HG02678 (cell line): ENCODE results near the gene UCP1.

ENCODE experiments used
- ATAC-seq: cut with Tn5 transposase; IDR thresholded peaks from one replicate; pipeline ENCODE4 v1.9.1; 2021; ENCODE audit warnings: mild to moderate bottlenecking, moderate library complexity; ENCODE audit not compliant: unreplicated experiment

The UCP1 gene, protein sequence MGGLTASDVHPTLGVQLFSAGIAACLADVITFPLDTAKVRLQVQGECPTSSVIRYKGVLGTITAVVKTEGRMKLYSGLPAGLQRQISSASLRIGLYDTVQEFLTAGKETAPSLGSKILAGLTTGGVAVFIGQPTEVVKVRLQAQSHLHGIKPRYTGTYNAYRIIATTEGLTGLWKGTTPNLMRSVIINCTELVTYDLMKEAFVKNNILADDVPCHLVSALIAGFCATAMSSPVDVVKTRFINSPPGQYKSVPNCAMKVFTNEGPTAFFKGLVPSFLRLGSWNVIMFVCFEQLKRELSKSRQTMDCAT

DNA sequence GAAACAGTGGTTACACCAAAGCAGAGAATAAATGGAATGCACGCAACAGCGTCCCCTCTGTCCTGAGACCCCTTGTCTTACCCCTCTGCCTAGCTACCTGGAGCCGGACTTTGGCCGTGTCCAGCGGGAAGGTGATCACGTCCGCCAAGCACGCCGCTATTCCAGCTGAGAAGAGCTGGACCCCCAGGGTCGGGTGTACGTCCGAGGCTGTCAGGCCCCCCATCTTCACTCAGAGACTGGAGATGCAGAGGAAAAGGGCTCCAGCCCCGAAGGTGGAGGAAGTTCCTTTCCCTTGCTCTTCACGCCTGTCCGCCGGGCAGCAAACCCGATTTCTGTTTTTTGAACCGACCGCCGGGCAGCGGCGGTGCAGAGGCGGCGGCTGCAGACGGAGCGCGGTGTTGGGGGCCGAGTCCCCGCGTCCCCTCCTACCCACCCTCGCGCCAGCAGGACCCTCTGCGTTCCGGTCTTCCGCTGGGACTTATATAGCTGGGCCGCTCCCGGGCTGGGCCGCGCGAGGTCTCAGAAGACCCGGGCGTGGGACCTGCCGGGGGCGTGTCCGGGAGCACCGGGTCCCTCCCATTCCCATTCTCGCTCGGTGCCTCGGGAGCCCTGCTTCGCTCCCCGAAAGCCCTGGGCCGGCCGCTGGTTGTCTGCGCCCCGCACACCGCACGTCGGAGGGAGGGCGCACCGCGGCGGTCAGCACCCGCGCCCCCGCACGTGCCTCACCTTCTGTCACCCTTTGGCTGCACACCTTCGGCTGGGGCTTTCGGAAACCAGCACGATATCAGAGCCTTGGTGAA is at the start of gene UCP1:
TSS of gene UCP1 (minus strand) at position 455 of the 800 bp plus-strand sequence. CDS start at position 223, 232 bp downstream.
- no peak for ATAC-seq

DNA sequence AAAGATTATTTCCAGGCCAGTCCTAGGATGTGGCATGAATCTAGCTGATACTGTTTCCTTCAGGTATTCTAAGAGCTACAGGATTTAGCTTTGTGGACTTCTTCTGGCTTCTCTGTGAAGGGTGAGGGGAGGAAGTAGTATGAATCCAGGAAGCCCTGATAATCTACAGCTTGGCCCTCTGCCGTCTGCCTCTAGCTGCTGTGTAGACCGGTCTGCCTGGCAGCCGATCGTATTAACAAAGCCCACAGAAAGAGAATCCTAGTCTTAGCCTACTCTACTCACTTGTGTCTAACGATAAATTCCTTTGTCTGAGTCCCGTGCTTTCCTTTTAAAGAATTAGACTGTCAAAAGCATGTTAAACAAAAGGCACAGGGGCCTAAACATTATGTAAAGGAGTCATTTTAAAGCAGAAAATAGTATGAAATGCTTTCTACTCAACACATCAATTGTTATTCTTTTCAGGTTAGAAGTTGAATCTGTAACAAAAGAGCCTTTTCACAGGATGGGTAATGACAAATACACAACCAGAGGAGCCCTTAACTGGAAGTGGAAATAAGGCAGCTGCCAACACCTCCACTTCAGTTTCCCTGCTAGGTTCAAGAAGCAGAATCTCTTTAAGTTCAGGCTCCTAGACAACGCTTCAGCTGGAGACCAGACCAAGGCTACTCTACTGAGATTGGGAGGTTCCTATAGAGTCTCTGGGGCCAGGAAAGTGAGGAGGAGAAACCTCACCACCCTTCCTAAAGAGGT is 48.9 kb upstream of the UCP1 start:
- ATAC-seq = no peak

DNA sequence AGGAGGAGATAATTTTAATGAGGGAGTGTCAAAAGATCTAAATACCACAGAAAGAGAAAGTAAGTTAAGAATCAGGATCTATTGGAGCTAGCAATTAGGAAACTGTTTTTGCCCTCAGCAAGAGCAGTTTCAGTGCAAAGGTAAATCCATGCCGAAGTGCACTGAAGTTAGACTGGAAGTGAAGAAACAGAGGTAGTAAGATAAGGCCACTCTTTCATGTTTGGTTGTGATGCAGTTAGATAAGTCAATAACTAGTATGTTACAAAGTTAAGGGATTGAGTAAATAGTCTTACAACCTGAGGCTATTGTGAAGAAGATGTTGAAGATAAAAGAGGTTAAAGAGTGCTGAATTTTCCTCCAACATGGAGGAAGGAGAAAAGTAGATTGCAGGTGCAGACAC is 46.7 kb upstream of the UCP1 start:
- ATAC-seq = no peak

DNA sequence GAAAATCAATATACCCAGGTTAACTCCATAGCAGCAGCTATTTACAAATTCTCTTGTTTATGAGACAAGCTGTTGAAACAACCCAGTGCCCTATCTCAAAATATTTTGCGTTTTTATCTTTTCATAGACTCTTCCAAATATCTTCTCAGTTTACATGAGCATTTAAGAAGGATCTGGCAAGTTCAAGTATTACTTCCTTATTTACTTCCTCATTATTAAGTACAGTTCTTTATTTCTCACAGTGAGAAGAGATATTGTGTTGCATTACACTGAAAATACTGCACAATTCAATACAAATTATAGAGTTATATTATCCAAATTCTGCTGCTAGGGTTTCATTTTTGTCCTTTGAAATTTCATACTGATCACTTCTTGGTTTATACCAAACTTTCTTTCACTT is 43.6 kb upstream of the UCP1 start:
- ATAC-seq = no peak

DNA sequence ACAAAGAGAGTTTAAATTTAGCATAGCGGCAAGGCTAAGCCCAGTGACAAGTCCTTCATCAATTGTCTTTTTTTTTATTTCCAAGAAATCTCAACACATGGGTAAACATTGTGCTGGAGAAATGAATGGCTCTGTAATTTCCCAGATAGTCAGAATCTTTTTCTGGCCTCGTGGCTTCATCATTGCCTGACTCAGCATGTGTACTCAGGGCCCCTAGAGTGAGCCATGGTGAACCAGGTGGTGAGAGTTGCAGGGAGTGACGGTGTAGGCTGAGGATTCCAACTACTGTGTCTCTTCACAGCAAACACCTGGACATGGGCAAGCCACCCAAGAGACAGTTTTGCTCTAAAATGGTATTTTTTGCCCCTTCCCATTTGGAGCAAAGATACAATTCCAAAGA is 43.1 kb upstream of the UCP1 start:
- ATAC-seq = no peak

DNA sequence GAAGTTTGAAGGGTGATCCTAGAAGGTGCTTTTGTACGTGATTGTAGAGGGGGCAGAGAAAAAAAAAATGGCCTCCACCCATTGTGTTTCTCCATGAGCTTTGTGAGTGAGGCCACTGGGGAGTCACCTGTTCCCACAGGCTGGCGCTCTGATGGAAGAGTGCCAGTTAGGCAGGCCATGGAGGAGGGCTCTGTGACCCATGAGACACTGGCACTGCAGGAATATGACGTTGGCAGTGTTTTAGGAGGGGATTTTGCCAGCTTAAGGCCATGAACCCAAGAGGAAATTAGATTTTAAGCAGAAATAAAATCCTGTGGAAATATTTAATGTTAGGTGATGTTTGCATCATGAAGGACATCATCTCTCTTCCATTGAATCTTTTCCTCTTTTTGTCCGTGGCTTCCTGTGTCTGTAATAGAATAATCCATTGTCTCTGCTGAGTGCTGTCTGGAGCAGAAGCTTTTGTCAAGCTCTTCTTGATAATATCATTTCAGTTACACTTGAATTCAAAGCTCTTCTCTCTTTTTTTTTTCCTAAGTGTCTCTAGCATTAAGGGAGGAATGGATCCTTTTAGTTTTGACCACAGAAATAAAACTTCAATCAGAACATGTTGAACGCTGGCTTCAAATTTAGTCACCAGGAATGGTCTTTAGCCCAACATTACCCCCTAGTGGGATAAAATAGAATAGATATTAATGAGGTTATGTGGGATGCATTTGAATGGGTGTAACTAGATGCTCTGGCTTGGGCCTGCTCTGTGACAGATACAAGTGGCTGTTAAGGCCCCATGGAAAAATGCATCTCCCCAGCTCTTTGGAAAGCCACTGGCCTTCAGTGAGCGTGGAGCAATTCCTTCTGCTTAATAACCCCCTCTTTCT is 41.0 kb upstream of the UCP1 start:
- ATAC-seq = peak; percentile 89

DNA sequence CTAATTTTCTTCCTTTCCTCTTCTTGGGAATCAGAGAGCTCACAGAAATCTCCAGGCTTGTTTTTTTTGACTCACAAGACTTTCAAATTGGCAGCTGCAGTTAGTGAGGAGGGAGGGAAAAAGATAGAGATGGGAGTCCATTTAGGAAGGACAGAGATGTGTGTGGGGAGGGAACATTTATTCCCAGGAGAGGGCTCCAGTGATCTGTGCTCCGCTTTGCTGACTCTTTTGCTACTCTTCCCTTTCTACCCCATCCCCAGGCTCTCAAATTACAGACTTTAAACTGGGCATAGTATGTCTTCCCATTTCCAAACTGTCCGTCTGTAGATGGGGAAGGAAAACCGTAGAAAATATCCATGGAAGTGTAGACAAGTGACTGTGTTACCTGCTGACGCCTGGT is 39.1 kb upstream of the UCP1 start:
- ATAC-seq = no peak

DNA sequence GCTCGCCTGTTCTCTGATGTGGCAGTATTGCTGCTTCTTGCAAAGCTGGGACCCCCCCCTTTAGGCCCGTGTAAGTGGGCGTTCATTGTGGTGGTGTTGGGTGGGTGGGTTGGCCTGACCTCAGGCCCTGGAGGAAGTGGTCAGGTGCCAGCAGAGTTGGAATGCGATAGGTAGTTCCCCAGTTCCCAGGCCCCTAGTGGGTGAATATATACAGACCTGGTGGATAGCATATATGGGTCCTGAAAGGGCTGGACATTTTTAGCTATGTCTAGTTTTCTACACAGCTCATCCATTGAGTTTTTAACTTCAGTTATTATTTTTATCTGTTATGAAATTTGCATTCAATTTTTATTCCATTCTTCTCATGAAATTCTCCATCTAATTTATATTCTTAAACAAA is 35.8 kb upstream of the UCP1 start:
- no peak for ATAC-seq

DNA sequence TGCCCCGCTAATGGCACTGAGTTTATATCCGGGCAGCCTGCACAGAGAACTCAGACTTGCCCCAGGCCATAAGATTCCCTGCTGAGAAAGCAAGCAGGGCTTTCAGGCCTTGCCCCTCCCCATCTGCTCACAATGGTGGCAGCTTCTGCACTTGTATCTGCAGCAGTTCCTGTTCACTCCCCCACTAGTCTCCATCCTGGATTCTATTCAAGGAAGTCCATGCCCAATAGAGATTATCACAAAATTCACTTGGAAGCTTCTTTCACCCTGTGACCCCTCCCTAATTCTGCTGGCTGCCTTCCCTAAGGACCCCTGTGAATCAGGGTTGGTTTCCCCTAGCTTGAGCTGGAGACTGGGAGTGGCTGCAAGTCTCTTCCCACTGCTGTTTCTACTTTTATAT is 34.5 kb upstream of the UCP1 start:
- ATAC-seq = no peak

DNA sequence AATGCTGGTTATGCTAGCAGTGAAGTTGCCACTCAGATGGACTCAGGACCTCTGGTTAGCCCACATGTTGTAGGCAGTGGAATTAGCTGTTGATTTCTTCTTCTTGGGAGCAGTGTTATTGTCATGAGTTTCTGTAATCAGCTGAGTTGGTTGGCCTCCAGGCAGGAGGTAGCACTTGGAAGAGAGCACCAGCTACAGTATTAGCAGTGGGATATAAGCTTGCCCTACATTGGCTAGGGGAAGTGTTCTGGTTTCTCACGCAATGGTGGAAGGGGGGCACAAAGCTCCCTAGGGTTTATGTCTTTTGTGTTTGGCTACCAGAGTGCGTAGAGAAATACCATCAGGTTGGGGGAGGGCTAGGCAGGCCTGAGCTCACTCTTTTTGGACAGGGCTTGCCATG is 34.0 kb upstream of the UCP1 start:
- ATAC-seq = no peak

DNA sequence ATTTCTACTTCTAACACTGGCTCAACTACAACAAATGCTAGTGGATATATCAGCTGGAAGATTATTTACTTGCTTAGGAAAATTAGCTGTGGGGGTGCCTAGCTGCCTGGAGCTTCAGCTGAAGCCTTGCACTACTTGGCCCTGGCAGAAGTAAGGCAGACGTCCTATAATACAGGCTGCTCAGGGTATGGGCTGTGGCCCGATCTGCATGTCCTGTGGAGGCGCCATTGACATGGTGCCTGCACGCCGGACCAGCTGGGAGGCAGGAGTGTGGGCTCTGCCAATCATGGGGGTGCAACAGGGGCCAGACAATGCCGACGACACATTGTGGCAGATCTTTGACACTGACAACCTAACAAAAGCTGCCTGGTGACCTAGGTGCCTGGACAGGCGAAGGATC is 31.6 kb upstream of the UCP1 start:
- ATAC-seq = no peak

DNA sequence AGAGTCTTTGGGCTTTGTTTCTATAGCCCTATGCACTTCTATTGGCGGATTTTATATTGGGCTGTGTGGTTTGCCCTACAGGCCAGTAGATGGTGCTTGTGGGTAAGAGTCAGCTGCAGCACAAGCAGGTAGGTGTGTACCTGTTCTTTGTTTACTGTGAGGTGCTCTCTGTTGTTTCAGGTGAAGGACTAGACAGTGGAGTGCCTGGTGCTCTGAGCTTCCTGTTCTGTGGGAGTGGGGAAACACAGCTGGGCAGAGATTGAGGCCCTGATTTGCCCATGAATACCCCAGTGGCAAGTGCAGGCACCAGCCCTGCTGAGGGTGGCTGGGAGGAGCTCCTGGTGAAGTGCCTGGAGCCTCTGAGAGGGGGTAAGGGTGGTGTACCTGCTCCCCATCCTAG is 26.3 kb upstream of the UCP1 start:
- ATAC-seq = peak; percentile 74

DNA sequence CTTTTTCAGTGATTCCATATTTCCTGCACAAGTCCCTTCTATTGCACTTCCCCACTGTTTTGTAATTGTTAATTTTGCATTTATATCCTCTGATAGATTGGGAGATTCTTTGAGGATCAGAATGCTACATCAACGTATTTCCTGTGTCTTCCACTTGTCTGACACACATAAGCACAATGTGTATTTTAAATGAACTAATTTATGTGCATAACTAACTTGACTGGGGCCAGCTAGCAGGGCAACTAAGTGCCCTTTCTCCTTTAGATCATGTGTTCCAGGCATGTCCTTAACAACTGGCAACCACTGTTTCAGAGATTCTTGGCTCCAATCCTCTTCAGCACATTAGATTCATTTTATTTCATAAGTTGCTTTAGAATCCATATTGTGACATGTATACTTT is 15.7 kb upstream of the UCP1 start:
- ATAC-seq = no peak

DNA sequence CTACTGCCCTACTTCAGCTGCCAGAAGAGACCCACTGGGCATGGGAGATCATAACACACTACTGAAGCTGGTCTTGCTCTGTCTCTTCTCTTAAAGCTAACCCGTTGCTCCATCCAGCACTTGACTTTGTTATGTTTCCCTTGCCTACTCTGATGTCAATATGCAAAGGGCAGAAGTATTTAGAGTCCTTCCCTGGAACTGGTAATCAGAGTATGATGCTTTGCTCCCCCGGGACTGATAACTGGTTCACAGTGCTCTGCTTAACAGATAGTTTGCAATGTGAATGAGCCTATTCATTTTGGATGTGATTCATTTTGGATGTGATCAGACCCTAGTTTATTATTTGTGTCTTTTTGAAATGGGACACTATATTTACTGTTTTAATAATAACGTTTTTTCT is 12.3 kb upstream of the UCP1 start:
- no peak for ATAC-seq

DNA sequence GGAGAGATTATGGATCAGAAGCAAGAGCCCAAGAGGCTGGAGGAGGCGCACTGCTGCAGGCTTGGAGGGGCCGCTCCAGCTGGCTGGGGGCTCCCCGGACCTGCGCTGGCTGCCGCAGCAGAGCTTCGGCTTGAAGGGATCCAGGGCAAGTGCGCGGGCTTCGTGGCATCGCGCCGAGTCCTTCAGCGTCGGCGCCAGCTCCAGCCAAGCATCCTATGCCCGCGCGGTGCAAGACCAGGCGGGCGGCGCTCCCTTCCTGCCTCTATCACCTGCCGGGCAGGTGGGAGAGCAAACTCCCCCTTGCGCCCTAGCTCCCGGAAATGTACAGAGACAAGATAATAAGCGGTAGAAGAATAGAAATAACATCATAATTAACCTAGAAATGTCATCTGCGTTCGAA is 10.5 kb upstream of the UCP1 start:
- ATAC-seq = no peak

DNA sequence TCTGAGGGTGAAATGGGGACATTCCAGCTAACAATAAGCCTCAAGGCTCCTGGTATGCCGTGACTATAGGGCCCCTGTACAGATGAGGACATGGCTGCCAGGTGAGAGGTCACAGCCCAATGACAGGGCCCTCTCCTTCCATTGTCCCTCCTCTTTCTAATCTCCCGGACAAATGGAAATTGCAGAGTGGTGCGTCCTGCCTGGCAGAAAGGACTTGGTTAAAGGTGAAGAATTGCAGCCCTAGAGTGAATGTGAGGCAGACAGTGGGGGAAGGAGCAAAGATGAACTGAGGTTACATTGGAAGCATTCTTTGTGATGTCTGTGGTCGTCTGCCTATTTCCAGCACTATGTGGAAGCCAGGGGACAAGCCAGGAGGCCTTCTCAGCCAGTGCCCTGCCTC is 6.7 kb upstream of the UCP1 start:
- ATAC-seq = no peak

DNA sequence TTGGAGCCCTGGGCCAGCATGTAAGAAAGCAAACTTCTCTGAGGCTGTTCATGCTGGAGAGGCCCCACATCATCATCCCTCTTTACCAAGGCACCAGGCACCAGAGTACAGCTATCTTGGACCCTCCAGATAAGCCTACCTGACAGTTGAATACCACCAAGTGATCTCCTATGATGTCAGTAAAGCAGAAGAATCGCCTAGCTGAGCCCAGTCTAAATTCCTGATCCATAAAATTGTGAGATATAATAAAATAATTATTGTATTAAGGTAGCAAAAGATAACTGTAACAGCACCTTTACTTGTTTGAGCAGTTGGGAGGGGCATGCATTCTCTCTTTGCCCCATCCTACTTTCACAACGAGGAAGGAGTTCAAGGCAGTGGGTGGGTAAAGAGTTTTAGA is 2.9 kb upstream of the UCP1 start:
- ATAC-seq = no peak

DNA sequence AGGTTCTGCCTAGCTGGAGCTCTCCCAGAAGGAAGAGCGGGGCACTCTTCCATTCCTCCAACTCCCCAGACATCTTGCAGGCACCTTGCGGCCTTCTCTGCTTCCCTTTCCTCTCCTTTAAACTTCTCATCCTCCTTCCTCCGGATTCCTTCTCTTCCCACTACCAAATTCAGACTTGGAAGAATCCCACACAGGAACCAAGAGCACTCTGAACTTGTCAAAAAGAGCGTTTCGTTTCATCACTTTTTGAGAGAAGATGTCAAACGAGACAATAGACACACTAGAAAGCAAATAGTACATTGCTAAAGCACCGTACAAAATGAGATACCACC is 512 bp upstream of the UCP1 start:
- ATAC-seq = no peak

DNA sequence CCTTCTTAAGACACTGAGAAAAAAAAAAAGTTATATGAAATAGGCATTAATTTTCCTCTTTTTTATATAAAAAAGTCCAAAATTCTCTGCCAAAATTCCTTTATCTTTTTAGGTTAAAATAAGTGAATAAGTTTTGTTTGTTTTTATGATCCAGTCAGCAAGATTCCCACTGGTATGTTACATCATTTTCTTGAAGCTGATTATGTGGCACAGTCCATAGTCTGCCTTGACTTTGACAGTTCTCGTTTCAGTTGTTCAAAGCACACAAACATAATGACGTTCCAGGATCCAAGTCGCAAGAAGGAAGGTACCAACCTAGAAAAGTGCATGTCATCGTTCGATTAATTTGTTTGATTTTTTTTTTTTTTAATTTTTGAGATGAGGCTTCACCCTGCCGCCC is 9.1 kb downstream of the UCP1 start:
- no peak for ATAC-seq

DNA sequence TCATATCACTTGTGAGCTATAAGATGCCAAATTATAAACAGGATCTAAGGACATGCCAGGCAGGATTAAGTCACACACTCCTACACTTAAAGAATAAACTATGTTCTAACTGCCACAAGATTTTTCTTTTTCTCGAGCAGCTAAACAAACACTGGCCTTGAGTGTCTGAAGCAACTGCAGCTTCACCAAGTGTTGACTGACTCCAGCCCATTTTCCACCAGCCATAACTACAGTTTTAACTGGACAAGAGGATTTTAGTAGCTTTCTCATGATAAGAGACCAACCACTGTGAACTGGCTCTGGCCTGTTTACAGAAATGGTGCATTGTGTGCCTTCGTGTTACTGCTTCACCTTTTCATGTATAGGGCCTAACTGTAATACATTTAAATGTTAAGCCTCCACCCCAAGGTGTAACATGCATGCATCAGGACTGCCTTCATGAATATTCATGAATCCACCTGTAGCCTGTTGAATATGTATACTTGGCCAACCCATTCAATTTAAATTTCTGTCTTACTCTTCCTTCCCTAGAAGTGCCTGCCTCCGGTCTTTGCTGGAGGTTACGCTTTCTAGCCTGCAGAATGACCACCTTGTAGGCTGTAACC is 10.8 kb downstream of the UCP1 start:
- ATAC-seq = no peak
